OCI-LY3 (cell line): Measurements from ENCODE around the gene QKI.

ENCODE experiments used
- CTCF ChIP-seq: fragments of 200-600, 300-600 bp; sonication (generic); IDR thresholded peaks from 2 replicates; pipeline ENCODE4 v1.5.1; 2014; ENCODE audit warnings: antibody characterized with exemption, low read length, low read depth
- EZH2phosphoT487 ChIP-seq: fragments of 200-600 bp; shearing (Covaris generic); IDR thresholded peaks from 2 replicates; pipeline ENCODE4 v1.6.1; 2018; ENCODE audit warnings: antibody characterized with exemption, mixed run types, low read depth

GRCh38 chr6:163538331-163538730, 123.8 kb downstream of the QKI start:
- TF ChIP-seq CTCF (no peak), EZH2phosphoT487 (no peak)
